Posterior cingulate gyrus (tissue), 11 donors: ENCODE results near the gene NR2F1-AS1.
"Not testable (repeated sequence)": the region's sequence is repeated elsewhere in the genome, so short reads cannot be mapped to it uniquely, and the experiment has no call there.

Source experiments
- DNase-seq, 10 donors: peaks; one replicate each; pipeline versions ENCODE4 v3.0.0 to v3.0.0-alpha.2; 2020 to 2021; ENCODE audit warnings: mixed read lengths in 3 of 10
- intact Hi-C: fragments of 100-400 bp; cut with DNase I; formaldehyde crosslinking; loops from one replicate; pipeline ENCODE4 v1.15.1; 2023

The NR2F1-AS1 gene

DNA sequence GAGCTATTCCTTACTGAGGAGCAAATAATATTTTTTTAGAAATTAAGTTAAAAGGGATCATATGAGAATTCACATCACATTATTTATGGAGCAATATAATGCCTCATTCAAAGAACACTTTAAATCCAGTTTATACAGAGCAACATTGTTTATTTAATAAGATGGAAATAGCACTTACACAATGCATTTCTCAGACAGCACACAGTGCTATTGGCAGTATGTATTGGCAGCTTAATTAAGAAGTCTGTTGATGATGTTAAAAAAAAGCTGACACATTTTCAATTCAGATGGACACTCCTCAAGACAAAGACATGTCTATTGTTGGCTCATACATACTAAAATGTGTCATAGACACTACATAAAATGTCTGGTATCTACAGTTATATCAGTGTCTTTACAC is 171.3 kb downstream of the NR2F1-AS1 start:
- DNase-seq: no peak
- intact Hi-C loops: no loop called here

GRCh38 chr5:93407454-93407853 is 173.6 kb downstream of the NR2F1-AS1 start:
- no peak for DNase-seq
- intact Hi-C loops: no loop called here

- intact Hi-C loops: no loop called here
- DNase-seq: no peak
These were observed 174.0 kb downstream of the NR2F1-AS1 start for GRCh38 chr5:93406971-93407401.

- intact Hi-C loops: no loop called here
- DNase-seq: no peak
These were observed 176.8 kb downstream of the NR2F1-AS1 start for GRCh38 chr5:93404246-93404645.

GRCh38 chr5:93403141-93403928 is 177.7 kb downstream of the NR2F1-AS1 start:
- DNase-seq: no peak
- intact Hi-C loops: no loop called here

- no peak for DNase-seq
- intact Hi-C loops: no loop called here
These were observed 178.6 kb downstream of the NR2F1-AS1 start for GRCh38 chr5:93402451-93402850.

DNA sequence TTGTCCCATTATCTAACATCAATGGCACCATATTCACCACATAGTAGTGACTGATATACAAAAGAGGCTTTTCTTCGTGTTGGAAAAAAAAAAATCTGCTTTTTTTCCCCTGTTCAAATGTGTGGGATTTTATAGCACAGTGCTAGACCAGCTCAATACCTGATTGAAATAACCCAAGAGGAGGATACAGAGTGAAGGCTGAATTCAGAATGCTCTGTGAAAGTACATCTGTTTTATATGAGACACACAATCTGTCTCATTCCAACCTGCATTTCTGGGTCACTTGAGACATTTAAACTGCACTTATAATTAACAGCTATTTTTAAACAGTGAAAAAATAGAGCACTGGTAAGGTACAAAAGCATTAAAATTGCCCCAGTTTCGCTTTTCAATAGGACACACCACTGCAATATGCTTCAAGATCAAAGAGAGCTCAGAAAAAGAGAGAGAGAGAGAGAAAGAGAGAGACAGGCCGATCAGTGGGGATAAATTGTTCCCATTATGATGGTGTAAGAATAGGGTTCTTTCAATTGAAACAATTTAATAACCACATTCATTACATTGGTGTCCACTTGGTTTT is 179.3 kb downstream of the NR2F1-AS1 start:
- intact Hi-C loops: no loop called here

DNA sequence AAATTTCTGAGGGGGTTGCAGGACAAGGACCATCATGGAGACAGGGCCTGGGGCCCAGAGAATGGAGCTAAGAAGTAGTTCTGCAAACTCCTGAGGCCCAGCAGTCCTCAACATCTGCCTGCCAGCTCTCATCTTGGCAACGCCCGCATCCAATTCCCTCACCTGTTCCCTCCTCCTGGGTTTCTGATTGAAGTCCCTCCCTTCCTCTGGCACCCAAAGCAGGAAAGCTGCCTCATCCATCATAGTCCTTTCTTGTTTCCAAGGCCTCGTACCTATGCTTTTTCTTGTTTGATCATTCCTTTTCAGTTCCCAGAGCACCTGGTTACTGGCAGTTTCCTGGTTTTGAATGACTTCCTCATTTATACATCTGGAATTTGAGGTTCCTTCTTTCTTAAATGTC is 181.3 kb downstream of the NR2F1-AS1 start:
- intact Hi-C loops: no loop called here
- DNase-seq: no peak

More for the DNA sequence above, 179.3 kb downstream of the NR2F1-AS1 start:
- no peak for DNase-seq

GRCh38 chr5:93395971-93396379 is 185.0 kb downstream of the NR2F1-AS1 start:
- no peak for DNase-seq
- intact Hi-C loops: no loop called here

GRCh38 chr5:93395010-93395409 is 186.0 kb downstream of the NR2F1-AS1 start:
- intact Hi-C loops: no loop called here
- peak in 6 of 10 donors; percentile 15 to 82 (median 28) for DNase-seq

GRCh38 chr5:93394301-93394700 is 186.7 kb downstream of the NR2F1-AS1 start:
- intact Hi-C loops: no loop called here

GRCh38 chr5:93391169-93391568 is 189.8 kb downstream of the NR2F1-AS1 start:
- DNase-seq, intact Hi-C loops: not testable (repeated sequence)

More at GRCh38 chr5:93394301-93394700, 186.7 kb downstream of the NR2F1-AS1 start:
- no peak for DNase-seq

DNA sequence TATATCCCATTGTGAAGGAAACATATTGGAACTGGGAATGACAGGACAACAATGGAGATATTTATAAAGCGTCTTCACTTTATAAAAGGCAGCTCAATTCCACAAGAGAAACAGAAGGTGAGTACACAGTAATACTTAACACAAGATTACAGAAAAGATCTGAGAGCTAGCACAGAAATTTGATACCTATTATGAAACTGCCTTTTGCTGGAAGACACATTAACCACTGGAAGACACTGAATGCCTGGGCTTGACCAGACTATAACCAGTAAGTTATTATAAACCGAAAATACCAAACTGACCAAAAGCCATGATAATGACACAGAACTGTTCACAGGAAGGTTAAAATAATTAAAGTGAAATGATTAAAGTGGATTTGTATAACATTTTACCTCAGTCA is 195.4 kb downstream of the NR2F1-AS1 start:
- no peak for DNase-seq
- intact Hi-C loops: no loop called here

GRCh38 chr5:93384995-93385394 is 196.0 kb downstream of the NR2F1-AS1 start:
- intact Hi-C loops: no loop called here
- no peak for DNase-seq

DNA sequence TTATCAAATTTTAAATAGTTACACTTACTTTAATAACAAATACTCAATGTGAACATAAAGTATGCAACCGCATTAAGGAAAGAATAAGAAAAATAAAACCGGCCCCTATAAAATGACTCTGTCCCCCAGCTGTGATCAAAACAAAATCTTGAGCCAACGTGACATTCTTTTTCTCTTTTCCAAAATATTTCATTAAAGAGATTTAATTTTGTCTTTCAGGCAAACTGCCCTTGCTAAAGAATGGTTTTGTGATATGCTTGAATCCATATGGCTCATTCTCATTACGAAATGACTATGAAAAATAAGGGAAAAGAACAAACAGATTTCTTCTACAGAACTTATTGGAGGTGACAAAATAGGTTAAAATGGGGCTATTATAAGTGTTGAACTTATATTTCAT is 197.0 kb downstream of the NR2F1-AS1 start:
- DNase-seq: no peak
- intact Hi-C loops: no loop called here

GRCh38 chr5:93382188-93382825 is 198.7 kb downstream of the NR2F1-AS1 start:
- DNase-seq: no peak
- intact Hi-C loops: no loop called here

DNA sequence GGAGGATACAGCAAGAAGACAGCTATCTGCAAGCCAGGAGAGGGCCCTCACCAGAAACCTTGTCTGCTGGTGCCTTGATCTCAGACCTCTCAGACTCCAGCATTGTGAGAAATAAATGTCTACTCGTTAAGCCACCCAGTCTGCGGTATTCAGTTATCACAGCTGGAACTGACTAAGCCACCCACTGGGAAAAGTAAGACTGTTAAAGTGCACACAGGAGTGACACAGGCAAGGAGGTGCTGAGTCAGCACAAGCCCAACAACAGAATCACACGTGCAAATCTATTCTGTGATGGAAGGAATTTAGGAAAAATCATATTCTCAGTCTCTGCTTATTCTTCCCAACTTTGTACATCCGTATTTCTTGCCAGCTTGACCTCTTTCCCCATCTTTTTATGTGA is 200.0 kb downstream of the NR2F1-AS1 start:
- no peak for DNase-seq
- intact Hi-C loops: no loop called here

DNA sequence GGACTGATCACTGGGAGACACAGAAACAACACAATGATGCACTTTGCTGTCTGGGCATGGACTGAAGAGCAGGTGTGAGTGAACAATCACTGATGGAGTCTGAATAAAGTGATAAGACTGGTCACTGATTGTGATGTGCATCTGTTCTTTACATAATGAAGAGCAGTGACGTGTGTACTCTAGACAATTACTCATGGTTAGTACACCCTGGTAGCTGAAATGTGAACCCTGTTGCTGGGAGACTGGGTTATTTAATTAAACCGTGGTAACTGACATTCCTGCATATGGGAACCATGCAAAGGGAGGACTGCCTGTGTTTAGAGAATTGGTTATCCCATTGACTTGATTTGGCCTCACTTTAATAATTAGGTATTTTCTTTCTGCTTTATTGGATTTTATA is 202.9 kb downstream of the NR2F1-AS1 start:
- intact Hi-C loops: no loop called here
- DNase-seq: no peak

GRCh38 chr5:93371893-93372292 is 209.1 kb downstream of the NR2F1-AS1 start:
- intact Hi-C loops: no loop called here
- no peak for DNase-seq

- no peak for DNase-seq
- intact Hi-C loops: no loop called here
These were observed 216.6 kb downstream of the NR2F1-AS1 start for GRCh38 chr5:93364378-93364777.

GRCh38 chr5:93360436-93361088 is 220.5 kb downstream of the NR2F1-AS1 start:
- DNase-seq: no peak
- intact Hi-C loops: no loop called here
